SKM-1 treated with dmso at 0.1 percent for 144 hours (cell line): Measurements from ENCODE around the gene CYP2S1.
"Not testable (repeated sequence)": the region's sequence is repeated elsewhere in the genome, so short reads cannot be mapped to it uniquely, and the experiment has no call there.

Experiments used
- DNase-seq: peaks from one replicate; lab custom pipeline; 2025; ENCODE audit not compliant: unreplicated experiment; lab: John Stamatoyannopoulos, UW

Gene CYP2S1, protein sequence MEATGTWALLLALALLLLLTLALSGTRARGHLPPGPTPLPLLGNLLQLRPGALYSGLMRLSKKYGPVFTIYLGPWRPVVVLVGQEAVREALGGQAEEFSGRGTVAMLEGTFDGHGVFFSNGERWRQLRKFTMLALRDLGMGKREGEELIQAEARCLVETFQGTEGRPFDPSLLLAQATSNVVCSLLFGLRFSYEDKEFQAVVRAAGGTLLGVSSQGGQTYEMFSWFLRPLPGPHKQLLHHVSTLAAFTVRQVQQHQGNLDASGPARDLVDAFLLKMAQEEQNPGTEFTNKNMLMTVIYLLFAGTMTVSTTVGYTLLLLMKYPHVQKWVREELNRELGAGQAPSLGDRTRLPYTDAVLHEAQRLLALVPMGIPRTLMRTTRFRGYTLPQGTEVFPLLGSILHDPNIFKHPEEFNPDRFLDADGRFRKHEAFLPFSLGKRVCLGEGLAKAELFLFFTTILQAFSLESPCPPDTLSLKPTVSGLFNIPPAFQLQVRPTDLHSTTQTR

DNA sequence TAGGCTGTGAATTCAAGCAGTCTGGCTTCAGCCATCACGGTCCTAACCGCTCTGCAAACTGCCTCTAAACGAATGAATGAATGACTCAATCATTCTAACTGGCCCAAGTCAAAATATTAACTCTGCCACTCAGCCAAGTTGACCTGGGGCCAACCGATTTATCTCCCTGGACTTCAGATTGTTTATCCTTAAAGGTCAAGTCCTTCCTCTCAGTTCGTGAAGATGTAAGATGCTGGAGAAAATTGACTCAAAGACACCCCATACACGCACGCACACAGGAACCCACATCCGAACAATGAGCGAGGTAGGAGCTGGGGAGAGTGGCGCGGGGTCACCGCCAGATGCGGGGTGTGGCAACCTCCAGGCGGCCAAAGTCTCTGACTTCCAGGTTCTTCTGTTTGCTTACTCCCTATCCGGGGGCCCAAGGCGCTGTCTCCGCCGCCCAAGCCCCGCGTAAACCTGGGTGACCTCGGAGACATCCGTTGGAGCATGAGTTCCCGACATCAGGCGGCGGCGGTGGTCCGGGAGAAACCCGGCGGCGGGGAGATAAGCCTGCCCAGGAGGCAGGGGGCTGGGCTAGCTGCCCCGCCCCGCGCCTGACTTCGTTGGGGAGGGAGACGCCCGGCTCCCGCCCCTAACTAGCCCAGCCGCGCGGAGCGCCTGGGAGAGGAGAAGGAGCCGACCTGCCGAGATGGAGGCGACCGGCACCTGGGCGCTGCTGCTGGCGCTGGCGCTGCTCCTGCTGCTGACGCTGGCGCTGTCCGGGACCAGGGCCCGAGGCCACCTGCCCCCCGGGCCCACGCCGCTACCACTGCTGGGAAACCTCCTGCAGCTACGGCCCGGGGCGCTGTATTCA is at the start of gene CYP2S1:
Gene CYP2S1, plus strand, starts transcription at position 646 of the 856 bp plus-strand sequence. Its CDS starts 46 bp downstream, at position 692.
- peak; percentile 11 for DNase-seq

DNA sequence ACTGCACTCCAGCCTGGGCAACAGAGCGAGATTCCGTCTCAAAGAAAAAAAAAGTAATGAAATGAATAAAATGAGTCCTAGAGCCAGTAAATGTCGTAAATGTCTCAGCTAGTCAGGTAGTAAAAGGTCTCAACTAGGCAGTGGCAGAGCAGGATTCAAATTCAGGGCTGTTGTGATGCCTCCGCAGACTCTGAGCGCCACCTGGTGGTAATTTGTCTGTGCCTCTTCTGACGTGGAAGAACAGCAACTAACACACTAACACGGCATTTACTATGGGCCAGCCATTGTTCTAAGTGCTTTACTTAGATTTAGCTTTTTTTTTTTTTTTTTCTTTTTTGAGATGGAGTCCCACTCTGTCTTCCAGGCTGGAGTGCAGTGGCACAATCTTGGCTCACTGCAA is 48.6 kb upstream of the CYP2S1 start:
- peak; percentile 65 for DNase-seq

DNA sequence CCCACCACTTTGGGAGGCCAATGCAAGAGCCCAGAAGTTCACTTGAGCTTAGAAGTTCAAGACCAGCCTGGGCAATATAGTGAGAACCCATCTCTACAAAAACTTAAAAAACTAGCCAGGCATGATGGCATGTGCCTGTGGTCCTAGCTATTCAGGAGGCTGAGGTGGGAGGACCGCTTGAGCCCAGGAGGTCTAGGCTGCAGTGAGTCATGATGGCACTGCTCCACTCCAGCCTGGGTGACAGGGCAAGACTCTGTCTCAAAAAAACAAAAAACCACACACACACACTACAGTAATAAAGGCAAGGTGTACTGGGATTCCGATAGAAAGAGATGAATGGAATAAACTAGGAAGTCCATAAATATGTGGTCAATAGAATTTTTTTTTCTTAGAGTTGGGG is 43.2 kb upstream of the CYP2S1 start:
- DNase-seq = no peak

- not testable (repeated sequence) for DNase-seq
These were observed 42.0 kb upstream of the CYP2S1 start for GRCh38 chr19:41150986-41151385.

DNA sequence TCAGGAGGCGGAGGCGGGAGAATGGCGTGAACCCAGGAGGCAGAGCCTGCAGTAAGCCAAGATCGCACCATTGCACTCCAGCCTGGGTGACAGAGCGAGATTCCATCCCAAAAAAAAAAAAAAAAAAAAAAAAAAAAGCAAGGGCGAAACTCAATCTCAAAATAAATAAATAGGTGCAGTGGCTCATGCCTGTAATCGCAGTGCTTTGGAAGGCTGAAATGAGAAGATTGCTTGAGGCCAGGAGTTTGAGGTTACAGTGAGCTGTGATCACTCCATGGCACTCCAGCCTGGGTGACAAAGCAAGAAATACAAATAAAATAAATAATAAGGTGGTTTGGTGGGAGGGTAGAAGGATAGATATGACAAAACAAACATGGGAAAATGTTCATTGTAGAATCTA is 39.0 kb upstream of the CYP2S1 start:
- no peak for DNase-seq

DNA sequence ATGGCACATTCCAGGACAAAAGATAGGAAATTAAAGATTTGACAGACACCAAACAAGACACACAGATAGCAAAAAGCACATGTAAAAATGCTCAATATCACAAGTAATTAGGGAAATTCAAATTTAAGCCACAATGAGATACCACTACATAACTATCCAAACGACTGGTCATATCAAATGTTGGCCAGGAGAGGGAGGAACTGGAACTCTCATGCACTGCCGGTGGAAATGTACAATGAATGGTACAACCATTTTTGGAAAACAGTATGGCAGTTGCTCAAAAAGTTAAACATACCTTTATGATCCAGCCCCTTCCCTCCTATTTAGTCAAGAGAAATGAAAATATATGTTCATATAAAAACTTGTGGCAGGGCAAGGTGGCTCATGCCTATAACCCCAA is 36.8 kb upstream of the CYP2S1 start:
- DNase-seq = no peak

DNA sequence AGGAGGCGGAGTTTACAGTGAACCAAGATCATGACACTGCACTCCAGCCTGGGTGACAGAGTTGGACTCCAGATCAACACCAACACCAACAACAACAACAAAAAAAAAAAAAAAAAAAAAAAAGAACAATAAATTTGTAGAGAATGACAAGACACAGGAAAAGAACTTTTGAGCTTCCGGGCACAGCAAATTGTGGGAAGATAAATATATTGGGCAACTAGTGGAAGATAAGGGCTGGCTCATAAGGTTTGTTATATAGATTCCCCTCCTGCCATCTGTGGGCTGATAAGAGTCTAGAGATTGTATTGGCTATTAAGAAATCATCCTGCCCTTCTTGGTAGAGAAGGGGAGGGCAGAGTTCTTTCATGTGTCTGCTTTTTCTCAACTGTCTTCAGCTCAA is 33.1 kb upstream of the CYP2S1 start:
- DNase-seq = no peak

- no peak for DNase-seq
These were observed 31.1 kb upstream of the CYP2S1 start for GRCh38 chr19:41161903-41162302.

DNA sequence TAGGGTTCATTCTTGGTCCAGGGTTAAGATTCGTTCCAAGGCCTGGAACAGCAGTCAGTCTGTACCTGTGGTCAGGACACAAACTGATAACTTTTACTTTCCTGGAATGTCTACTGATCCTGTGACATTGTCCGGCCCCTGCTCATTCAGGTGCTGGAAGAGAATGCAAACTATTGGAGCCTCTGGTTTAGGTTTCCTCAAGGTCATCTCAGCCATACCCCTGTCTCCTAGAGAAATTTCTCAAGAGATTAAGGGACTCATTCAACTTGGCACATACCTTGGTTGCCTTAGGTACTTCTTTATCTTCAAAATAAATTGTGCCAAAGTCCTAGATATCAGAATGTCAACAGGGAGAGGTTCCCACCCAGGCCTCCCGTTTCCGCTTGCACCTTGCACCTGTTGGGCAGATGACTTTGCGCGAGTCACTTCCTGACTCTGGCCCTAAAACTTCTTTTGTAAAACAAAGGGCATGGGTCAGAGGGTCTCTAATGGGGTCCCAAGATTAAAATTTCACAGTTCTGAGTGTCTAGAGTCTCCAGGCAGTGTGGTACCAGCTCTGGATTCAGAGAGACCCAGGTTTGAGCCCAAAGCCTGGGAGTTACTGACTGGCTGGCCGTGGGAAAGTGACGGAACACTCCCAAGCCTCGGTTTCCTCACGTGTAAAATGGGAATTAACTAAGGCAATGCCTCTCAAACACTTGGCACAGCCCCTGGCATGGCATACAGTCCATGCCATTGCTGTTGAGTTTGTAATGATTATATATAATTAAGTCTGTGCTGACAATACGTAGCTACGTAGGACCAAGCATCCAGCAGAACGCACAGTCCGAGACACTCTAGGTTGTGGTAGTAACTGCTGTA is 25.8 kb upstream of the CYP2S1 start:
- no peak for DNase-seq

GRCh38 chr19:41172297-41173164 is 20.5 kb upstream of the CYP2S1 start:
- DNase-seq = no peak

GRCh38 chr19:41174297-41174928 is 18.6 kb upstream of the CYP2S1 start:
- DNase-seq = no peak

DNA sequence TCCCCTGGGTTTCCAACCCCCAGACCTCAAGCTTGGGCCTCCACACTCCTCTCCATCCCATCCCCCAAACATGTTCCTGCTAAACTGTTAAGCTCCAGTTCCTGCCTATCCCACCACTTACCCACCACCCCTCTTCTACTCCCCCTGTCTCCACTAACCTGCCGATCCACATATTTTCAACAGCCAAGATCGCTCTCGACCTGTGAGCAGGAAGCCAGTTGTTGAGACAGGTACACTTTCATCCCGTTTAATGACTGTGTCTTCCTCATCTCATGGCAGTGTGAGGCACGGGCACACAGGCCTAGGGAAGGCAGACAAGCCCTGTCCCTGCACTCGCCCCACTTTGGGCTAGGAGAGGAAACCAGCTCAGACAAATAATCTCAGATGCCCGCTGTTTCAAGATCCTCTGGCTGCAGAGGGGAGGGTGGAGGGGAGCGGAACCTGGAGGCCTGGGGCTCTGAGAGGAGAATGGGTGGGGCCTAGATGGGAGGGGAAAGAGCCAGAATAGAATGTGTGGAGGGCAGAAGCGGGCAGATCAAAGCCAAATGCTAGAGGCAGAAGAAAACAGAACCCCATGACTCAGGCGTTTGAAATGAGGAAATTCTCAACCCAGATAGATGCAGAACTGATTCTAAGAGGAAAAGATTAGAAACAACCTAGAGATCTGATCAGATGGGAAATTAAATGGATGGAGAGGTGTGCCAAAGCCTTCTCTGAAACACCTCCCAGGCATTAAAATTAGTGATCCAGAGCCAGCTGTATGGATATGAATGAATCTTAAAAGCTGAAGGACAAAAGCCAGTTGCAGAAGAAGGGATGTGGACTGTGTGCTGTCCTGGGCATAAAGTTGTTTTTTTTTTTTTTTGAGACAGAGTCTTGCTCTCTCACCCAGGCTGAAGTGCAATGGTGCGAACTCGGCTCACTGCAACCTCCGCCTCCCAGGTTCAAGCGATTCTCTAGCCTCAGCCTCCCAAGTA is 16.9 kb upstream of the CYP2S1 start:
- peak; percentile 95 for DNase-seq

GRCh38 chr19:41180173-41180572 is 12.8 kb upstream of the CYP2S1 start:
- DNase-seq = not testable (repeated sequence)

DNA sequence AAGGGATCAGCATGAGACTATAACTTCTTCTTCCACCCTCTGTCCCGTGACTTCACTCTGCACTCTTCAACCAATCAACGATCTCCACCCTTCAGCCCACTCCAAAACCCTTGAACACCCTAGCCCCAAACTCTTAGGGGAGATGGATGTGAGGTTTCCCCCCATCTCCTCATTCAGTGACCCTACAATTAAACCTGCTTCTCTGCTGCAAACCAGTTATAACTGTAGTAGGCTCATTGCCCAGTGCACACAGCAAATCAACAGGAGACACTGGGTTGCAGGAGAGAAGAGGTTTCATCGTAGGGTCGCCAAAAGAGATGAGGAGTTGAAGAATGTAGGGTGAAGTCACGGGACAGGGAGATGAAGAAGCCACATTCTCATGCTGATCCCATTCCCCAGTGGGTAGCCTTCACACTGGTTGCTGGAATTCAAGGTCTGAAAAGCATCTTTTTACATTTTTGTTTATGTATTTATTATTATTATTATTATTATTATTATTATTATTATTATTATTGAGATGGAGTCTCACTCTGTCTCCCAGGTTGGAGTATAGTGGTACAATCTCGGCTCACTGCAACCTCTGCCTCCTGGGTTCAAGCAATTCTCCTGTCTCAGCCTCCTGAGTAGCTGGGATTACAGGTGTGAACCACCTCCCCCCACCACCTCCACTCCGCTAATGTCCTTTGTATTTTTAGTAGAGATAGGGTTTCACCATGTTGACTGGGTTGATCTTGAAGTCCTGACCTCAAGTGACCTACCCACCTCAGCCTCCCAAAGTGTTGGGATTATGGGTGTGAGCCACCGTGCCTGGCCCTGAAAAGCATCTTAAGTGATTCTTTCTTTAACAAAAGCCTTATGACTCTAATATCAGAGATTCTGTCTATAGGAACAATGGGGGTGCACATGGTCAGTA is 5.8 kb upstream of the CYP2S1 start:
- no peak for DNase-seq

- DNase-seq = no peak
These were observed 5.1 kb upstream of the CYP2S1 start for GRCh38 chr19:41187884-41188279.

DNA sequence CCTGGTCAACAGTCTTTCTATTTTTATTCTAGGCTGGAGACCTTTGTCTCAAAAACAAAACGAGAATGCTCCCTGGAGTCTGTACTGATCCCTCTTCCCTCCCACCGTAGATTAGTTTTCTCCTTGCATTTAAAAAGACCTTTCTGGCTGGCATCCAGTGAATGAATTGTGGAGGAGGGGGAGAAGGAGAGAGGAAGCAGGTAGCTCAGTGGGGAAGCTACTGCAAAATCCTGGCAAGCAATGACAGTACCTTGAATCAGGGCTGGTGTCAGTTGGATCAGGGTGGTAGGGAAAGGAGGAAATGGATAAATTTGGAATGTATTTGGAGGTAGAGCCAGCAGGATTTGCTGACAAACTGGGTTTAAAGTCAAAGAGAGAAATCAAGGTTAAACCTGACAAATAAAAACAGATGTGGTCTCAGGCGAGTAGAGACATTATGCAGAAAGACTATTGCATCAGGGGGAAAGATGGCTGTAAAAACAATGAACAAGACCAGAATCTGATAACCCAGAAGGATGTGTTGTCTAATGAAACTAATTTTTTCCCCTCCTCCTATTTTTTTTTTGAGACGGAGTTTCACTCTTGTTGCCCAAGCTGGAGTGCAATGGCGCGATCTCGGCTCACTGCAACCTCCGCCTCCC is 3.5 kb upstream of the CYP2S1 start:
- DNase-seq = no peak
